Glutamatergic neuron (in vitro differentiated cells): ENCODE data around the gene TMEM98. TPM values are rescaled to one million over a fixed set of nuclear protein-coding genes. Genes with fewer than 3 reads are reported as not detected.
"Not testable (repeated sequence)": the region's sequence is repeated elsewhere in the genome, so short reads cannot be mapped to it uniquely, and the experiment has no call there.

Experiments
- DNase-seq: peaks from one replicate; pipeline ENCODE4 v3.0.0; 2022
- H3K27ac Mint-ChIP-seq: one replicate; pipeline ENCODE4 v1.8.0; 2020; ENCODE audit warnings: mild to moderate bottlenecking, mixed read lengths, inconsistent platforms; ENCODE audit not compliant: unreplicated experiment
- H3K27me3 Mint-ChIP-seq: one replicate; pipeline ENCODE4 v1.8.0; 2020; ENCODE audit warnings: mild to moderate bottlenecking, moderate library complexity, mixed read lengths, inconsistent platforms; ENCODE audit not compliant: unreplicated experiment
- H3K36me3 Mint-ChIP-seq: one replicate; pipeline ENCODE4 v1.8.0; 2020; ENCODE audit warnings: mild to moderate bottlenecking, mixed read lengths, inconsistent platforms; ENCODE audit not compliant: unreplicated experiment
- H3K4me1 Mint-ChIP-seq: one replicate; pipeline ENCODE4 v1.8.0; 2020; ENCODE audit warnings: mild to moderate bottlenecking, low read depth, mixed read lengths, inconsistent platforms; ENCODE audit not compliant: unreplicated experiment
- H3K4me3 Mint-ChIP-seq: one replicate; pipeline ENCODE4 v1.8.0; 2020; ENCODE audit warnings: mild to moderate bottlenecking, mixed read lengths, inconsistent platforms; ENCODE audit not compliant: unreplicated experiment
- H3K9me3 Mint-ChIP-seq: one replicate; pipeline ENCODE4 v1.8.0; 2020; ENCODE audit warnings: mild to moderate bottlenecking, moderate library complexity, mixed read lengths, inconsistent platforms; ENCODE audit not compliant: unreplicated experiment
- total RNA-seq: library from RNA; stranded (reverse); fragmentation: NEBNext Ultra II Directional; extraction: Animal tissue kit (Norgen Biotek cat#: 25700); gene quantifications from one replicate; pipeline ENCODE4 v1.2.1, GENCODE V29; 2021; ENCODE audit not compliant: unreplicated experiment
- TF ChIP-seq, protein P1 (sequence below): fragments of 200-600 bp; sonication (generic); IDR thresholded peaks from one replicate; pipeline ENCODE4 v1.5.0; 2021; ENCODE audit not compliant: partially characterized antibody, unreplicated experiment

TMEM98 gene
- total RNA-seq, 1 donor from 2014 or later, result 62.3 TPM

DNA sequence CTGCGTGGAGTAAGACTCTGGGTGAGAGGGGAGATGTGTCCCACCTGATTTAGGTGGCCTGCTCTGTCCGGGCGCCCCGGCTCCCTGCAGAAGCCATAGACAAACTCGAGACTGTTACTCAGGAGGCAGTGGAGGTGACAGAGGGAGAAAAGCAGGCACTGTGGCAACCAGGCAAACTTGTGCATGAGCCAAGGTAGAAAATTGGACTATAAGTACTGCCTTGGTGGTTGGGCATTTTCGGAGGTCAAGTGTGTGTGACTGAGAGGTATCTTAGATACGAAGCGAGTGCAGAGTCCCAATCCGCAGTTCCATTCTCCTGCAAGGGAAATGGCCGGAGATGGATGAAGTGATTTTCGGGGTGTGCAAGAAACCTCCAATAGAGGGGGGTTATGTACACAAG lies 36.6 kb downstream of the TMEM98 start:
- Mint-ChIP-seq H3K27ac (no peak overlapping the region), H3K36me3 (no peaks in the 10 kb centered on the region), H3K9me3 (peaks cover 1% of the 10 kb centered on the region), H3K4me3 (no peak overlapping the region), H3K4me1 (no peaks in the 10 kb centered on the region), H3K27me3 (peaks cover 5% of the 10 kb centered on the region)
- TF ChIP-seq, protein P1, sequence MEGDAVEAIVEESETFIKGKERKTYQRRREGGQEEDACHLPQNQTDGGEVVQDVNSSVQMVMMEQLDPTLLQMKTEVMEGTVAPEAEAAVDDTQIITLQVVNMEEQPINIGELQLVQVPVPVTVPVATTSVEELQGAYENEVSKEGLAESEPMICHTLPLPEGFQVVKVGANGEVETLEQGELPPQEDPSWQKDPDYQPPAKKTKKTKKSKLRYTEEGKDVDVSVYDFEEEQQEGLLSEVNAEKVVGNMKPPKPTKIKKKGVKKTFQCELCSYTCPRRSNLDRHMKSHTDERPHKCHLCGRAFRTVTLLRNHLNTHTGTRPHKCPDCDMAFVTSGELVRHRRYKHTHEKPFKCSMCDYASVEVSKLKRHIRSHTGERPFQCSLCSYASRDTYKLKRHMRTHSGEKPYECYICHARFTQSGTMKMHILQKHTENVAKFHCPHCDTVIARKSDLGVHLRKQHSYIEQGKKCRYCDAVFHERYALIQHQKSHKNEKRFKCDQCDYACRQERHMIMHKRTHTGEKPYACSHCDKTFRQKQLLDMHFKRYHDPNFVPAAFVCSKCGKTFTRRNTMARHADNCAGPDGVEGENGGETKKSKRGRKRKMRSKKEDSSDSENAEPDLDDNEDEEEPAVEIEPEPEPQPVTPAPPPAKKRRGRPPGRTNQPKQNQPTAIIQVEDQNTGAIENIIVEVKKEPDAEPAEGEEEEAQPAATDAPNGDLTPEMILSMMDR, result no peak
- no peak for DNase-seq

DNA sequence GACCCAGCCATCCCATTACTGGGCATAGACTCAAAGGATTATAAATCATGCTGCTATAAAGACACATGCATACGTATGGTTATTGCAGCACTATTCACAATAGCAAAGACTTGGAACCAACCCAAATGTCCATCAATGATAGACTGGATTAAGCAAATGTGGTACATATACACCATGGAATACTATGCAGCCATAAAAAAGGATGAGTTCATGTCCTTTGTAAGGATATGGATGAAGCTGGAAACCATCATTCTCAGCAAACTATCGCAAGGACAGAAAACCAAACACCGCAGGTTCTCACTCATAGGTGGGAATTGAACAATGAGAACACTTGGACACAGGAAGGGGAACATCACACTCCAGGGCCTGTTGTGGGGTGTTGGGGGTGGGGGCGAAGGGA lies 41.3 kb downstream of the TMEM98 start:
- H3K4me3 Mint-ChIP-seq, H3K27me3 Mint-ChIP-seq, DNase-seq, H3K36me3 Mint-ChIP-seq, H3K27ac Mint-ChIP-seq, H3K4me1 Mint-ChIP-seq, H3K9me3 Mint-ChIP-seq: not testable (repeated sequence)

DNA sequence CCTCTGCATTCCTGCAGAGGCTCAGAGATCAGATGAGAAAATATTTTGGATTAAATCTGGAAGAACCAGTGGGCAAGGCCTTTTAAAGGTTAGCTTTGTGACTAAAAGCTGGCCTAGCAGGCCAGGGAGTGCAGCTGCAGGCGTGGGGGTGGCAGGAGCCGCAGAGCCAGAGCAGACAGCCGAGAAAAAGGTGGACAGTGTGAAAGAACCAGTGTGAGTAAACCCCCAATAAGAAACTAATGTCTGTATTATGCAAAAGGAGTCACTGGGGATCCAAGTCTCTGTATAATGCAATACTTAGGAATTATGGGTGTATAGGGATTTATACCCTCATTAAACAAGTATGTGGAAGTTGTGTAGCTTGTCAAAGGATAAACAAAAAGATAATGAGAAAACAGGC lies 42.3 kb downstream of the TMEM98 start:
- TF ChIP-seq, protein P1, result no peak
- Mint-ChIP-seq H3K27ac (no peak overlapping the region), H3K9me3 (peaks cover 1% of the 10 kb centered on the region), H3K4me3 (no peak overlapping the region), H3K4me1 (no peaks in the 10 kb centered on the region), H3K27me3 (no peaks in the 10 kb centered on the region), H3K36me3 (peaks cover 8% of the 10 kb centered on the region)
- DNase-seq, result no peak

DNA sequence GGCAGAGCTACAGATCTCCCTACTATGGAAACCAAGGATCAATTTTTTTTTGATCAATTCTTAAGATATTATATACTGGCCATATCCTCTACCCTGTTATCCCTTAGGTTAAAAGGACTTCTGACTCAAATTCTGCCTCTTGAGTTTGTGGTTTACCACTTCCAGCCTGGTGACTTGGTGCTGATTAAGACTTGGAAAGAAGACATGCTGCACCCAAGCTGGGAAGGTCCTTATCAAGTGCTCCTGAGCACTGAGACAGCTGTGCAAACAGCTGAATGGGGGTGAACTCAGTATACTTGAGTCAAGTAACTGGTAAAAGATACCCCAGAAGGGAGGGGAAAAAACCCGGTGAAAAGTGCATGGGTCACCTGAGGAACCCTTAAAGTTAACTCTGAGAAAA lies 43.2 kb downstream of the TMEM98 start:
- TF ChIP-seq, protein P1, result no peak
- no peaks in the 10 kb centered on the region for H3K4me1 Mint-ChIP-seq
- peaks cover 1% of the 10 kb centered on the region for H3K27me3 Mint-ChIP-seq
- no peak overlapping the region for H3K27ac Mint-ChIP-seq
- H3K9me3 Mint-ChIP-seq, result peaks cover 1% of the 10 kb centered on the region
- H3K4me3 Mint-ChIP-seq, result no peak overlapping the region
- H3K36me3 Mint-ChIP-seq, result peaks cover 8% of the 10 kb centered on the region
- no peak for DNase-seq

DNA sequence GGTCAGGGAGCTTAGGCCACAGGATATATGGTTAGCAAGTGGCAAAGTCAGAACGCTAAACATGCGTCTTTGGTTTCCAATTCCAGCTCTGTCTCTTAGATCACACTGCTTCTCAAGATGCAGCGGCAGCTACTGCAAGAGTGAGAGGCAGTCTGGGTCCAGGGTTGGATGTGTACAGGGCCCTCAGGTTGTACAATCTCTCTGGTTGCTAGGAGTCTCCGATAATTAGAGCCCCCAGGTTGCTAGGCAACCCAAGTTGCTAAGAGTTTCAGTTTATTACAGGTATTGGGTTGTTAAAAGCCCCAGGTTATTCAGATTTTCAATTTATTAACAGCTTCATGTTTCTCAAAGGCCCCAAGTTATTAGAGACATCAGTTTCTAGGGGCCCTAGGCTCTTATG lies 48.2 kb downstream of the TMEM98 start:
- H3K4me3 Mint-ChIP-seq, result no peak overlapping the region
- no peaks in the 10 kb centered on the region for H3K4me1 Mint-ChIP-seq
- H3K27me3 Mint-ChIP-seq, result peaks cover 4% of the 10 kb centered on the region
- H3K9me3 Mint-ChIP-seq, result no peaks in the 10 kb centered on the region
- H3K27ac Mint-ChIP-seq, result no peak overlapping the region
- no peak for DNase-seq
- TF ChIP-seq, protein P1, result no peak
- H3K36me3 Mint-ChIP-seq, result no peaks in the 10 kb centered on the region

DNA sequence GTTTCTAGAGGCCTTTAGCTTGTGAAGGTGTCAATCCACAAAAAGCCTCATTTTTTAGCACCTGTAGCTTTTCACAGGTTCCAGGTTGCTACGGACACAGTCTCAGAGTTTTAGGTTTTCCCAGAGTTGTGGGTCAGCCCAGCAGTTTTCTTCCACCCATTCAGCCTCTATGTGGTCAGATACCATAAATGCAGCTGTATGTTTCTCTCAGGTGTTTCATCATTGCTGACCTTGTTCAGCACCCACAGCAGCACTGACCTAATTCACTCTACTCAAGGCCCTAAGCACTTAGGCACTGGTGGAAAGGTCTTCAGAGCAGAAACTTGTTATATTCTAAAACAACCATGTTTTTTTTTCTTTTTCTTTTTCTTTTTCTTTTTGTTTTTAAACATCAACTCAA lies 48.7 kb downstream of the TMEM98 start:
- H3K27ac Mint-ChIP-seq, result no peak overlapping the region
- no peaks in the 10 kb centered on the region for H3K9me3 Mint-ChIP-seq
- H3K27me3 Mint-ChIP-seq, result peaks cover 4% of the 10 kb centered on the region
- H3K4me3 Mint-ChIP-seq, result no peak overlapping the region
- no peaks in the 10 kb centered on the region for H3K36me3 Mint-ChIP-seq
- DNase-seq, result no peak
- H3K4me1 Mint-ChIP-seq, result no peaks in the 10 kb centered on the region
- TF ChIP-seq, protein P1, result no peak
